CD4-positive, alpha-beta T cell treated with Interleukin-10 for 1 hour (primary cell): ENCODE data around the gene SIRT3.

Experiments used
- DNase-seq: peaks from one replicate; pipeline ENCODE4 v3.0.0-alpha.2; 2020

SIRT3 gene

DNA sequence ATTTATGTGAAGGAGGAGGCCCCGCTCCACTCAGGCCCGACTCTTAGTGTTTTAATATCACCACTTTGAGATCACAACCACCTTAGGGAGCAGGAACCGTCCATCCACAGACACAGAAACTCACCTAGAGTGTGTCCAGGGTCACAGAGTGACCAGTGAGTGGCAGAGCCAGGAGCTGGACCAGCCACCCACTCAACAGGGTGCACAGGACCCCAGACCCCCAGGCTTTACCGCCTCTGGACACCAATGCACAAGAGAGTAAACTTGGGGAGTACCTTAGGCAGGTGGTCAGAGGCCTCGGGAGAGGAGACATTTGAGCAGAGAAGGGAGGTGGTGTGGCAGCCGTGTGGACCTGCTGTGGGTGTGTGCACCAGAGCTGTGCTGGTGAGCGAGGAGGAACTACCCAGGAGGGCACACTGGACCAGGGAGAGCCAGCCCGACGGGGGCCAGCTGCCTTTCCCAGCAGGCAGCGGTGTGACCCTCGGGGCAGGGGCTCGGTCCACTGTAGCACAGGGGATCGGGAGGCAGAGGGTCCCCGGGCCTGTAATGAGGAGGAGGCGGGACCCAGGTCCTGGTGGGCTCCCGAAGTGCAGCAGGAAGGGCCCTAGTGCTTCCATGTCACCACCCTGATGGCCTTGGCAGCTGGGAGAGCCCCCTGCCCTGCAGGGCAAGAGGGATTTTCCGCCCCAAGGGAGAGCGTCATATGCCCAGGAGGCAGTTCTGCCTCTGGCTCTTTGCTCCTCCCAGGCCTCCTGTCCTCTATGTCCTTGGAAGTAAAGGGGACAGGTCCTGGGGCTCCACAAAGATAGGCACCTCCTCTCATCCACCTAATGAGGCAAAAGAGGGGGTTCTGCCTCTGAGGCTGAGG lies 34.5 kb upstream of the SIRT3 start:
- no peak for DNase-seq

DNA sequence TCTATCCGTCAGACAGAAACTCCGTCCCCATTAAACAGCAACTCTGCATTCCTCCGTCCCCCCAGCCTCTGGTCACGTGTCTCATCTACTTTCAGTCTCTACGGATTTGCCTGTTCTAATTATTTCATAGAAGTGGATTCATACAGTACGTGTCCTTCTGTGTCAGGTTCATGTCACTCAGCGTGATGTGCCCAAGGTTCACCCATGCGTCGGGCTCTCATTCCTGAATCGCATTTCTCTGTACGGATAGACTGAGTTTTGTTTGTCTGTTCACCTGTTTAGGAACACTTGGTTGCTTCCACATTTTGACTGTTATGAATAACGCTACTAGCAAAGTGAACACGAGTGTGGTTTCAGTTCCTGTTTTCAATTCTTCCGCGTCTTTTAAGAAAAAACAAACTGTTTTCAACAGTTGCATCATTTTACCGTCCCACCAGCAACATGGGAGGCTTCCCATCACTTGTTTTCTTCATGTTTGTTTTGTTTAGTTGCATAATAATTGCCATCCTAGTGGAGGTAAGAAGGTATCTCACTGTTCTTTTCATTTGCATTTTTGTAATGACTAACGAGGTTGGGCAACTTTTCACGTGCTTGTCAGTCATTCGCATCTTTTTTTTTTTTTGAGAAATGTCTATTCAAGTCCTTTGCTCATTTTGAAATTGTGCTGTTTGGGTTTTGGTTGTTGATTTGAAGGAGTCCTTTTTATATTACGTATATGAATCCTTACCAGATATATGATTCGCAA lies 33.2 kb upstream of the SIRT3 start:
- peak; percentile 80 for DNase-seq

DNA sequence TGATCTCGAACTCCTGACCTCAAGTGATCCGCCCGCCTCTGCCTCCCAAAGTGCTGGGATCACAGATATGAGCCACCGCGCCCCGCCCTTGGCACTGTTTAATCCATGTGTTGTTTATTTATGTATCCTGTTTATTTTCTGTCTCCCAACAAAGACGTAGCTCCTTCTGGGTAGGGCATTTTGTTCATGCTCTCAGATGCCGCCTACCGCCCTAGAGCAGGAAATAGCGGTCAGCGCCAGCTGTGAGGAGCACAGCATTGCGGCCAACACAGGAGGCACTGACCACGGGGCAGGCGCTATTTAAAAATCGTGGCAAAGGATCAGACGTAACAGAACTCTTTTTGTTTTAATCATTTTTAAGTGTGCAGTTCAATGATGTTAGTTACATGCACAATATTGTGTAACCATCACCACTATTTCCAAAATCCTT lies 32.6 kb upstream of the SIRT3 start:
- DNase-seq = peak; percentile 69

DNA sequence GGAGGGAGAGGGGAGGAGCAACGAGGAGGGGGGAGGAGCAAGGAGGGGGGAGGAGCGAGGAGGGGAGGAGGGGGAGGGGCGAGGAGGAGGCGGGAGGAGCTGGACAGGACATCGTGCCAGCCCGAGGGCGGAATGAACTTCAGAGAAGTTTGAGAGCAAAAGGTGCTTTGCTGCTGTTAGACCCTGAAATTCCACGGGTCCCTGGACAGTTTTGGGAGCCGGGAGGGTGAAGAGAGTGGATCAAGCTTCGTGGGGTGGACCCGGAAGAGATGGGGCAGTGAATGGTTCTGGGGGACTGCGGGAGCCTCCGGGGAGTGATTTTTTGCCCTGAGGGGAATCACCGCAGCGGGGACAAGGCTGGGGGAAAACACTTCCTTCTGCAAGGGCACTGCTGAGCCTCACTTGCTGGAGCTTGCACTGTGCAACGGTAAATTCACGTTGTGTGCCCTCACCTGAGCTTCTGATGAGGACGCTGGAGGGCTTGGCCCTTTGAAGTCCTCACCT lies 31.4 kb upstream of the SIRT3 start:
- DNase-seq = peak; percentile 59

DNA sequence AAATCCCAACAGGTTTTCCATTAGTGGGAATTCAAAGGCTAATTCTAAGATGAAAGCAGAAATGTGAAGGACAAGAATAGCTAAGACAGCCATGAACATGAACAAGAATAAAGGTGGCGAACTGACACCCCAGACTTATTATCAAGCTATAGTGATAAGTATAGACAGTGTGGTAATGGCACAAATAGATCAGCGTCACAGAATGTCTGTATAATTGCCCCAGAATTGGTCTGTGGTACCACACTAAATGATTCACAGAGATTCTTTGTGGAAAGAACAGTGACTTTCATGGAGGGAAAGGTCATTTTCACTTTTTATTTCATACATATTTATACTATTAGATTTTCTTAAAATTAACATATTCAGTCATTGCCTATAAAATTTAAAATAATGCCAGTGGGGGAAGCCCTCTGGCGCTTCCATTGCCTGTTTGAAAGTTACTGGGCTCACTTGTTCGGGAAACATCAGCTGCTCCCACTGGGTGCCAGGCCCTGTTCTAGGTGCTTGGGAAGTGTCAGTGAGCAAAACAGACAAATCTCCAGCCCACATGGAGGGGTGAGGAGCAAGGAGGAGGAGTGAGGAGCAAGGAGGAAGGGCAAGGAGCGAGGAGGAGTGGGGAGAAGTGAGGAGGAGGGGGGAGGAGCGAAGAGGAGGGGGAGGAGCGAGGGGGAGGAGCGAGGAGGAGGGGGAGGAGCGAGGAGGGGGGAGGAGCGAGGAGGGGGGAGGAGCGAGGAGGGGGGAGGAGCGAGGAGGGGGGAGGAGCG lies 30.7 kb upstream of the SIRT3 start:
- peak; percentile 43 for DNase-seq

DNA sequence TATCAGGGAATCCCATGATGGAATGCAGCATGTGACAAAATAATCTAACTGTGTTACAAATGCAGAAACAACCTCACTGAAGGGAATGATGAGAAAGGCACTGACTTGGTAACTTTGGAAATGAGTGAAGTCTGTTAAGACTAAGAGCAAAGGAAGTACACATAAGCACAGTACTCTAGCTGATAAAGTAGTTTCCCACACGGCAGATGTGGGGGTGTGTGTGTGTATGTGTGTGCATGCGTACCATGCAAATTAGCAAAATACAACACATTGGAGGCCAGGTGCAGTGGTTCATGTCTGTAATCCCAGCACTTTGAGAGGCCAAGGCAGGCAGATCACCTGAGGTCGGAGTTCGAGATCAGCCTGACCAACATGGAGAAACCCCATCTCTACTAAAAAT lies 25.5 kb upstream of the SIRT3 start:
- no peak for DNase-seq

DNA sequence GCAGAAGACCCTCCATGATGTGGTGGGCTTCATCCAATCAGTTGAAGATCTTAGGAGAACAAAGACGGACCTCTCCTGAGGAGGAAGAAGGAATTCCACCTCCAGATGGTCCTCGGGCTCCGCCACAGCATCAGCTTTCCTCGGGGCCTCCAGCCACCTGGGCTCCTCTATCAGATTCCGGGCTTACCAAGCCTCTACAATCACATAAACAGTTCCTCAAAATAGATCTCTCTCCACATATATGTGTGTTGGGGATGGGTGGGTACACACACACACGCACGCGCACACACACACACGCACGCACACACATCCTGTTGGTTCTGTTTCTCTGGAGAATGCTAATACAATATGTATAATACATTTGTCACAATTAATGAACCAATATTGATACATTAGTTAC lies 23.3 kb upstream of the SIRT3 start:
- DNase-seq = no peak

DNA sequence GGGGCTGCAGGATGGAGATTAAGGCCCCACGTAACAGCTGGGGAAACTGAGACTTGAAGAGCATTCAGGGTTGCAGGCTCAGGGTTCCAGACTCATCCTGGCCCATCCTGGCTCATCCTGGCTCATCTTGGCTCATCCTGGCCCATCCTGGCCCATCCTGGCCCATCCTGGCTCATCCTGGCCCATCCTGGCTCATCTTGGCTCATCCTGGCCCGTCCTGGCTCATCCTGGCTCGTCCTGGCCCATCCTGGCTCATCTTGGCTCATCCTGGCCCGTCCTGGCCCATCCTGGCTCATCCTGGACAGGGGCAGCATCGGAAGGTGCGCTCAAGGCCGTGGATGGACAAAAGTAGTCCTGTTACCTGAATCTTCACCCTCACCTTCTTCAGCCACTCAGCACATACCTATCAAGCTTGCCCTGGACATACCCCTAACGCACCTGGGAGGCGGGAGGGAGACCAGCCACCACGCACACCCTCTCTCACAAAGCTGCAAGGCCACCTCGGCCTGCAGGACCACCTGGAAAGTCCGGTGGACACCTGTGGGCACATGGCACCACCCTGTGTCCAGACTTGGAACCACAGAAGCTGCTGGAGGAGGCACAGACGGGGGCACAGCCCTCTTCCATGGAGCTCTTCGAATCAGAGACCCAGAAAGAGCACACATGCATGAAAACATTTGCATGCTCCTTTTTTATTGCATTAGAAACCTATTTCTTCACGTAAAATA lies 21.8 kb upstream of the SIRT3 start:
- no peak for DNase-seq

DNA sequence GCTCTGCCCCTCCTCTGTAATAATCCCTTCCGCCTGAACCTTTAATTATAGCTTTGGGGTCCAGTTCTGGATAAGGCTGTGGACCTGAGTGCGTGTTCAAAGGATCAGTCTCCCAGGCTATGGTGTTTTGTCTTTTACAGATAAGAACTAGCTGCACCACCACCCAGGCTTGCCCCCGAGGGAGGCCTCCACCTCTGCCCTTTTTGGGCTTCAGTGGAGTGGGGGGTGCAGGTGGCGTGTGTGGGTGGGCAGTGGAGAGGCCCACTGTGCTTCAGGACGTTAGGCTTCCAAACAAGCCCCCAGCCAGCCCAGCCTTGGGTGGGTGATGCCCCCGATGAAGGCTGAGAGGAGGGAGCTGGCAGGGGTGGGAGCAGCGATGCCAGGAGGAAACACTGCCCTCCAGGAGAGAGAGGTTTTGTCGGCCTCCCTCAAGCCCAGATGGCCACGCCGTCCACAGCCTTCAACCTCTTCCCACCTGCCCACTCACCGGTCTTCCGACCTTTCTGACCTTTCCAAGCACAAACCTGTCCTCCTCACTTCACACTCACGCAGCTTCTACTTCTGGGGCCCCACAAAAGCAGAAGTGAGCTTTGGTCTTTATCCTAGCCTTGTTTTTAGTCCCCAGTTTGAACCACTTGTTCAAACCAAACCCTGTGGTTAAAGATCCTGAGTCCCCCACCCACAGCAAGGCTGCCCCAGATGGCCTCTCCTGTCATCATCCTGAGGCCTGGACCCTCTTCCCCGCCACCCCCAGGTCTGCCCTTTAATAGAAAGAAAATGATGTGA lies 21.0 kb upstream of the SIRT3 start:
- no peak for DNase-seq

DNA sequence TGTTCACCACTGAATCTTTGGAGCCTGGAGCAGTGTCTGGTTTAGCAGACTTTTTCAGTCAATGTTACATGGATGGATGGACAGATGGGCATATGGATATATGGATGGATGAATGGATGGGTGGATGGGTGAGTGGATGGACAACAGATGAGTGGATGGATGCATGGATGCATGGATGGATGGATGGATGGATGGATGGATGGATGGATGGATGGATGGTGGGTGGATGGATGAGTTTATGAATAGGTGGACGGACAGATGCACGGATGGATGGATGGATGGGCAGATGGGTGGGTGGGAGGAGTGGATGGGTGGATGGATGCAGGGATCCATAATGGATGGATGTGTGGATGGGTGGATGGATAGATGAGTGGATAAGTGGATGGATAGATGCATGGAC lies 19.7 kb upstream of the SIRT3 start:
- DNase-seq = no peak

DNA sequence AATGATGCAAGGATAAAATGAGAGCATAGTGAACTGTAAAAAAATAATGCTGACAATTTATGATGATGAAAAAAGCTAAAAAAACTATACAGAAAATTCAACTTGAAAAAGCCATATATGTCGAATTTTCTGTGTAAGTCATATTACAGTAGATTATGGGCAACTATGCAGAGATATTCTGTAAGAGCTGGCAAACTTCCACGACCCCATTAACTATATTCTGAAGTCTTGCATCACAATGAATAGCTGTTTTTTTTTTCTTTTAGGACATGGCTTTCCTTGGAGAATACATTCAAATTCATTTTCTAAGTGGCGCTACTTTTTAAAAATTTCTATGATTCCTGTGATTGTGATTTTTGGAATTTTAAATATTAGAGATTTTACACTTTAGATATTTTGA lies 19.0 kb upstream of the SIRT3 start:
- no peak for DNase-seq

DNA sequence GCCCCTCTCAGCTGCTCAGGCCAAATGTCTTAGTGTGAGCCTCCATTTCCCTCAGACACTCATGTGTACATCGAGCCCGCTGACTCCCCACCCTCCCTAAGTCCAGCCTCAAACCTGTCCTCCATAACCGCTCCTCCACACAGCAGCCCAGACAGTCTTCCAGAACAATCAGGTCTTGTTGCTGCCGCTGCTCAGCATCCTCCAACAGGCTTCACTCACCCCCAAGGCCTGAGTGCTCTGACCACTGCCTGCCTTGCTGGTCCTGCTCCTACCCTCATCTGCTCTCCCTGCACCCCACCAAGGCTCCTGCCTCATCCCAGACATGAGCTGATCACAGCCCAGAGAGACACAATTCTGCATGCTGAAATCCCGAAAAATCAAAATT lies 17.7 kb upstream of the SIRT3 start:
- DNase-seq = no peak

DNA sequence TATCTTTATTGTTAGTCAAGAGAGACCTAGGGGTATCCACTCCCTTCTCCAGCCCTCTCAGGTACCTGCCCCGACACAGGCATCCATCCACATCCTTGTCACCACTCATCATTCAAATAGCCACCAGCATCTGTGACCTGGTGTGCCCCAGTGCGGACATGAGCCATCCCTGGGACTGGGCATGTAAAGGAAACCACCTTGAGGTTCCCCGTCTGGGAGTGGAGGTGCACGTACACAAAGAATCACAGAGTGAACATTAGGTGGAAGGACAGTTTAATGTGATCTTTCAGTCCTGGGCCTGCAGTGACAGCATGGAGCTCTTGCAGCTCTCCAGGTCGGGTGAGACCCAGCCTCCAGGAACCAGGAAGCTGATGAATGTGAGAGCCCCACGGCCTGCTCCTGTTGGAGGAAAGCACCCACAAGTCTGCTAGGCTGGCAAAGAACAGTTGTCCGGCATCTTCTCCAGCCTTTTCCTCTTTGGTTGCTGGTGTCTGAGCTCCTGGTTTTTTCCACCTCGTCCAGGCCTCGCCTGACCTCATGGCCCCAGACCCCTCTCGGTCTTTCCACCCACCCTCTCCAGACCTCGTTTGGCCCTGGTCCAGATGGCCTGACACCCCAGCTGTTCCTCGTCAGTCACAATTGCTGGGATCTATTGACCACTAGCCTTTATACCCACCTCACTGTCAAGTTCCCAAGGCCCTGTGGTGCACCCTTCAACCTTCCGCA lies 17.2 kb upstream of the SIRT3 start:
- DNase-seq = no peak

DNA sequence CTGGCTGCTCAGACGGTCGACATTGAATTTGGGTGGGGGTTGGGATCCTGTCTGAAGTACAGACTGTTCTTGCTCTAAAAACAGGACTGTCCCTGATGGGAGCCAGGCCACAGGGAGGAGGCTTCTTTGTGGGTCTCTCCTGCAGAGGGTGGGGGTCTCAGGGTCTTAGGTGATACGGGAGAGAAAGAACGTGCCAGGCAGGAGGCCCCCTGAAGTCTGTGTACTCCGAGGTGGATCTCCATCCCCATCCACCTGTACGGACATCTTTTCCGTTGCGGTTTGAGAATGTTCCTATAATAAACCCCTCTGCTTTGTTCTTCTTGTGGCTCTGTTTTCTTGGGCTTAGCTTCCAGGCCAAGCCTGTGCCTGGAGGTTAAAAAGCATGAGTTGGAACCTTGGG lies 16.5 kb upstream of the SIRT3 start:
- DNase-seq = no peak

DNA sequence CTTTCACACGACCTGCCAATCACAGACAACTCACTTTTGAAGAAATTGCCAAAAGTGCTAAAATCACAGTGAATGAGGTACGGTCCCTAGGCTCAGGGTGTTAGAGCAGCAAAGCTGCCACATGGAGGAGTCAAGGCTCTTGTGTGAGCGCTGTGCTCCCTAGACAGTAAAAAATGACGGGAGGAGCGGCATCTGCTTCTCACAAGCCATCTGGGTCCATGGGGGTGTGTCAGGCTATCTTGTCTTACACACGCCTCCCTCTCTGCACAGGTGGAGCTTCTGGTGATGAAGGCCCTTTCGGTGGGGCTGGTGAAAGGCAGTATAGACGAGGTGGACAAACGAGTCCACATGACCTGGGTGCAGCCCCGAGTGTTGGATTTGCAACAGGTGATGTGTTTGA lies 15.4 kb upstream of the SIRT3 start:
- no peak for DNase-seq

DNA sequence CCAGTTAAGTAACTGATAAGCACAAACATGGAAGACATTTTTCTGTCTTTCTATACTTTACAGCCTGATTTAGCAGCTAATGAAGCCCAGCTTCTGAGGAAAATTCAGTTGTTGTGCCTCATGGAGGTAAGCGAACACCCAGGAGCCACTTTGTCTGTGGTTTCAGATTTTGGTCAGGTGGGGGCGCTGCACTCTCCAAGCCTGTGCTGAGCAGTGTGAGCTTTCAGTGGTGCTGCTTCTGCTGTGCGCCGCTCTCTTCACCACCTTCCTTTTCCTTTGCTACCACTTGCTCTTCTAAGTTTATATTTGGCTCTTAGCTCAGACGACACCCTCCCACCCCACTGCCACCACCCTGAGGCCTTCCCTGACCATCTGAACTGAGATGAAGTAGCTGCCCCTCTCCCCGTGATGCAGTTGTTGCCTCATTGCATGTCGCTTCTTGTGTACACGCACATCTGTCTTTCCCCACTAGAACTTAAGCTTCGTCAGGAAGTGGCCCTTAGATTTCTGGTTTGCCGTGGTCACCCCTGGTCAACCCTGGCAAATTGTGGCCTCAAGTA lies 14.7 kb upstream of the SIRT3 start:
- peak; percentile 86 for DNase-seq

DNA sequence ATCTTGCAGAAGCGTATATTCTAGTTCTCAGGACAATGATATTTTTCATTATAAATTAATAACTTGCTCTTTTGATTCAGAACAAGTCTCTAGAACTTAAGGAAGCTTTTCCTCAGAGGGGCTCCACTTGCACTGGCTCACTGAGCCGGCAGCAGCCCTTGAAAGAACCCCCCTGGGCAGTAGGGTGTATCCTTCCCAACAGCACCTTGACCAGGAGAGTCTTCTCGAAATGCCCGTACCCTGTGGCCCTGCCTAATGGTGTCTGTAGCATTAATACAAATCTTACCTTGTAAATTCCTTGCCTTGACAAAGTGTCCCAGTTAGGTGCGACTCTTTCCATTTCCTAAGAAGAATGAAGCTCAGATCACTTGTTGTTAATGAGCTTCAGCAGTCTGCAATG lies 14.1 kb upstream of the SIRT3 start:
- no peak for DNase-seq

DNA sequence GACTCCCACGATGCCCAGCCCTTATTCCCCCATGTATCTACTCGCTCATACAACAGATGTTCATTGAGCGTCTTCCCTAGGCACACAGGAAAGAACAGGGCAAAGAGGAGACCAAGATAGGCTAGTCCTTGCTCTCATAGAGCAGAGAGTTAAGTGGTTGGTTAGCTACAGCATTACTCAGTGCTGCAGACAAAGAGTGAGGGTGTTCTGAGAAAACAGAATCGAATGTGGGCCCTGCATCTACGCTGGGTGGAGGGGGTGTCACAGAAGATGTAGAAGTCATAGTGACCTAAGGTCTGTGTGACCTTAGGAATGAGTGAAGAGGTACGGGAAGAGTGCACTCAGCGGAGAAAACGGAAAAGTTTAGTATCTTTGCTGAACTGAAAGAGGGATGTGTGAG lies 12.9 kb upstream of the SIRT3 start:
- no peak for DNase-seq

DNA sequence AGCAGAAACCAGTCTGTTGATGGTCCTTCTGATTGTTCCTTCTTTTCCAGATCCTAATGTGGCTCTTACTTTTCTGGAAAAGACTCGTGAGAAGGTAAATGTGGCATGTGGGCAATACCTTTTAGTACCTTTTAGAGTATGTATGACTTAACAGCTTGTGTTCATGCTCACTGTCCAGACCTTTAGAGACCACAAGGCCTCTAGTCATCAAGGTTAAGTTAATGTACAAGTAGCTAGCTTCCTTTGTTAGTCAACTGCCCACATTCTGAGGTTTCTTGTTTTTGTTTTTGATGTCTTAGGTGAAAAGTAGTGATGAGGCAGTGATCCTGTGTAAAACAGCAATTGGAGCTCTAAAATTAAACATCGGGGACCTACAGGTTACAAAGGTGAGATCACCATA lies 8.2 kb upstream of the SIRT3 start:
- no peak for DNase-seq

DNA sequence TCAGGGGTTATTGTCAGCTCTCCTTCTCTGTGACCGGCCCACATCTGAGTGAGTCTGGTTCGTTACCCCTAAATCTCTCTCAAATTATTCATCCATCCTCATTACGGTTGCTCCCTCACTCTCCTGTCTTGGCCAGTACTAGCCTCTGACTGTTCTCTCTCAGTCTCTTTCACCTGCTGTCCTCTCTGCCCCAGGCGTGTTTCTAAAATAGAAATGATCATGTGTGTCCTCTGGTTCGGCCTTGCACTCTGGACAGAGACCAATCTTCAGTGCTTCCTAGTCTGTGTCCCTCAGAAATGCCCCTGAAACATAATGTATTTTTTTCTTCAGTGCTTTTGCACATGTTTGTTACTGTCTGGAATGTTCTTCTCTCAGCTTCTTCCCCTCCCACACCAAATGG lies 5.5 kb upstream of the SIRT3 start:
- no peak for DNase-seq

DNA sequence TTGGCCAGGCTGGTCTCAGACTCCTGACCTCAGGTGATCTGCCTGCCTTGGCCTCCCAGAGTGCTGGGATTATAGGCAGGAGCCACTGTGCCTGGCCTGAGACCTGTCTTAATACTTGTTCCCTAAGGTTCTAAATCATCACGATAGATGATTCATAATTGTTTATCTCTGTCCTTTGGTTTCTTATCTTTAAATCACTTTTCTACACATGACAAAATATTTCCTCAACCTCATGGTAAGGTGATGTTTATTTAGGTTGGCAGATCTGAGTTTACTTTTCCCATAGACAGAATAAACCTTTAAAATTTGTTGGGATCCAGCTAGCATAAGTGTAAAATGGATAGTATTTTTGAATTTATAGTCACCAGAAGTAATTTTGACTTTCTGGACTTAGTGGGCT lies 4.2 kb upstream of the SIRT3 start:
- DNase-seq = no peak
